Ureter (tissue), 1 donor: ENCODE results near the gene EBI3. TPM values are rescaled to one million over a fixed set of nuclear protein-coding genes. Genes with fewer than 3 reads are reported as not detected.
"Not testable (repeated sequence)": the region's sequence is repeated elsewhere in the genome, so short reads cannot be mapped to it uniquely, and the experiment has no call there.

ENCODE experiments used
- DNase-seq: peaks from one replicate; pipeline ENCODE4 v3.0.0-alpha.2; 2020; ENCODE audit warnings: low spot score
- total RNA-seq: library from RNA; stranded (reverse); gene quantifications from one replicate; pipeline ENCODE4 v1.2.4, GENCODE V29; 2023
- donor health status: DM: yes; HTN: yes; CAD: no.

Gene EBI3
- total RNA-seq, 1 donor from 2014 or later = 1.5 TPM

DNA sequence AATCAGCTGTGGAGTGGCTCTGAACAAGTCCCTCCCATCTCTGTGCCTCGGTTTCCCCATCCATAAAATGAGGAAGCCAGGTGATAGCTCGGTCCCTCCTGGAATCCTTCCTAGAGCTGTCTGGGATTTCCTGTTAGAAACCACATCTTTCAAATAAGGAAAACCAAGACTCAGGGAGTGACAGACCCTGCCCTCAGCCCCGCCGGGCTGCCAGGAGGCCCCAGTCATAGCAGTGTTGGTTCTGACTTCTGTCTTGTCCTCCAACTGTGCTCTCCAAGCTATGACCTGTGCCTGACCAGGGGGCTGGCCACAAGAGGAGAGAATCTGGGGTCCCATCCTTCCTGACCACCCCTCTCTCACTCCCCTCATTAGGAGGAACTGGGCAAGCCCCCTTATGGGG lies 48.7 kb downstream of the EBI3 start:
- DNase-seq = no peak

DNA sequence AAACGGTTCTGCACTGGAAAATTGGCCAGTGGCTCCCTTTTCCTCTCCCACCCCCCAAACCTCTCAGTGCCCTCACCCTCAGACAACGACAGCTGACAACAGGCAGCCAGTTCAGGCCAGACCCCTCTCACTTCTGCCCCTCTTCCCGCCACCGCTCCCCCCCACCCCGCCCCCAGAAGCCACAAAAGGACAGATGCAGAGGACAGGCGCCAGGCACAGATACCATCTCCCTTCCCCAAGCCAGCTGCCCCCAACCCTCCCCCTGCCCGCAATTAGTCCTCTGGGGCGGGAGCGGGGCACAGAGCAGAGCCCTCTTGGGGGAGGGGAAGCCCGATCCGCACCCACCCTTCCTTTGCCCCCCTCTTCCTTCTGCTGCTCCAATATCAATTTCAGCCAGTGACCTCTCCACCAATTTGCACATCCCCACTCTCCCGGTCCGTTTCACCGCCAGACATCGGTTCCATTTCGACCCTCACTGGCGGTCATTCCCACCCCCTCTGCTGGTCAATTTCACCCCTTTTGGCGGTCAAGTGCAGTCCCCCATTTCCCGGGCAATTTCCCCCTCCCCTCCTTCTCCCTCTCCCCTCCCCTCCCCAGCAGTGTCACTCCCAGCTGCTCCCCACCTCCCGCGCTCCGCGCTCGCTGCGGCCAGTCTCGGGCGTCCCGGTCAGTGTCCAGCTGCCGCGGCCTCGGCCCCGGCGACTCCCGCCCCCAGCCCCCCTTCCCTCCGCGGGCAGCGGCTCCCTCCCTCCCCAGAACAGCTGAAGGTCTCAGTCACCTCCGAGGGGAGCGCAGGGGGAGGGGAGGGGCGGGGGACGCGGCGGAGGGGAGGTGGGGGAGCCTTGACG lies 49.3 kb downstream of the EBI3 start, which contains the start of gene SHD:
Gene SHD, plus strand, starts transcription at position 848 of the 848 bp plus-strand sequence. CDS start 798 bp downstream, outside the sequence.
- DNase-seq = no peak

- DNase-seq = no peak
These were observed 49.9 kb downstream of the EBI3 start for GRCh38 chr19:4279267-4279529.

GRCh38 chr19:4279530-4280422 lies 50.5 kb downstream of the EBI3 start:
- DNase-seq = no peak

DNA sequence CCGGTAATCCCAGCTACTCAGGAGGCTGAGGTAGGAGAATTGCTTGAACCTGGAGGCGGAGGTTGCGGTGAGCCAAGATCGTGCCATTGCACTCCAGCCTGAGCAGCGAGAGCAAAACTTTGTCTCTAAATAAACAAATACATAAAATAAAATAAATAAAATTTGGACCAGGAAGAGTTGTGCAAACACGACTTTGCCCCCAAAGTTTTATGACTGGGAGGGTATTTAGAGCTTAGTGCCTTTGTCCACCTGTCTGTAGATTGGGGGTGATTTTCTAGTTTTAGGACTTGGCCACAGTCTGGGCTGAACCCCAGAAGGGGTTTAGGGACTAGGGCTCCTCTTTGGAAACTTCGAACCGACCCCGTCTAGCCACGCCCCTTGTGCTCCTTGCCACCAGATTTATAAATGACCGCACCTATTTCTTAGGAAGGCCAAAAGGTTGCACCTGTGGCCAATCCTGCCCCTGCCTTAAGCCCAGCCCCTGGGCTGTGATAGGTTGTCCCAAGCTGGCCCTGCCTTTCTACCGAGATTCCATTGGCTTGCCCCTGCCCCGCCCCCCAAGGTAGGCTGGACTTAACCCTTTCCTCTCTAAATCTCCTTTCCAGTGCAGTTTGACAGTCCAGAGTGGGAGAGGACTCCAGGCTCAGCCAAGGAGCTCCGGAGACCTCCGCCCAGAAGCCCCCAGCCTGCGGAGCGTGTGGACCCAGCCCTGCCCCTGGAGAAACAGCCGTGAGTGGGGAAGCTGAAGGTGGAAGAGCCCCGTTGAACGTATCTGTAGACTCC lies 55.0 kb downstream of the EBI3 start:
- DNase-seq = no peak

- DNase-seq = no peak
These were observed 55.7 kb downstream of the EBI3 start for GRCh38 chr19:4284974-4285373.

DNA sequence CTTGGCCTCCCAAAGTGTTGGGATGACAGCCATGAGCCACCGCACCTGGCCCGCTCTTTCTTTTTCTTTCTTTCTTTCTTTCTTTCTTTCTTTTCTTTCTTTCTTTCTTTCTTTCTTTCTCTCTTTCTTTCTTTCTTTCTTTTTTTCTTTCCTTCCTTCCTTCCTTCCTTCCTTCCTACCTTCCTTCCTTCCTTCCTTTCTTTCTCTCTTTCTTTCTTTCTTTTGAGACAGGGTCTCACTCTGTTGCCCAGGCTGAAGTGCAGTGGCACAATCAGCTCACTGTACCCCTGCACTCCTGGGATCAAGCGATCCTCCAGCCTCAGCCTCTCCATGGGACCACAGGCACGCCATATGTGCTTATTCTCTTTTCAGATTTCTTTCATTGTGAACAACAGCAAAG lies 56.8 kb downstream of the EBI3 start:
- not testable (repeated sequence) for DNase-seq

Other genes starting within 250 kb of the EBI3 start
- gene EEF2, start 244.1 kb upstream of the EBI3 start, total RNA-seq = 2,169 TPM
- 27.3 TPM for gene PIAS4, start 221.8 kb upstream of the EBI3 start, total RNA-seq
- 63.8 TPM for gene ZBTB7A, start 162.6 kb upstream of the EBI3 start, total RNA-seq
- gene MAP2K2, start 105.4 kb upstream of the EBI3 start, total RNA-seq = 103 TPM
- gene CREB3L3, start 75.9 kb upstream of the EBI3 start, total RNA-seq = not detected
- gene SIRT6, start 47.0 kb upstream of the EBI3 start, total RNA-seq = 23.9 TPM
- 2.7 TPM for gene ANKRD24, start 46.8 kb upstream of the EBI3 start, total RNA-seq
- 22.2 TPM for gene YJU2, start 17.6 kb downstream of the EBI3 start, total RNA-seq
- gene SHD, start 49.7 kb downstream of the EBI3 start, total RNA-seq = not detected
- gene TMIGD2, start 72.9 kb downstream of the EBI3 start, total RNA-seq = 1.2 TPM
- gene FSD1, start 75.1 kb downstream of the EBI3 start, total RNA-seq = not detected
- 66.8 TPM for gene STAP2, start 109.3 kb downstream of the EBI3 start, total RNA-seq
- 30.6 TPM for gene MPND, start 114.0 kb downstream of the EBI3 start, total RNA-seq
- gene SH3GL1, start 171.0 kb downstream of the EBI3 start, total RNA-seq = 78.5 TPM
- 23.0 TPM for gene CHAF1A, start 173.1 kb downstream of the EBI3 start, total RNA-seq
- gene UBXN6, start 228.3 kb downstream of the EBI3 start, total RNA-seq = 107 TPM
- gene HDGFL2, start 242.8 kb downstream of the EBI3 start, total RNA-seq = 45.9 TPM